ENCODE results near the gene LSAMP.

- no peak for TF ChIP-seq KDM1A (IDR thresholded peaks at IDR 0.05; ENCODE audit: low read depth)
- TF ChIP-seq CTCF (IDR thresholded peaks at IDR 0.05) = no peak
- TF ChIP-seq USF2 (IDR thresholded peaks at IDR 0.05) = no peak
- no peak for TF ChIP-seq RAD21 (conservative IDR thresholded peaks at IDR 0.05 in 1 of 2, IDR thresholded peaks at IDR 0.05 in 1 of 2)
- TF ChIP-seq, protein P1, sequence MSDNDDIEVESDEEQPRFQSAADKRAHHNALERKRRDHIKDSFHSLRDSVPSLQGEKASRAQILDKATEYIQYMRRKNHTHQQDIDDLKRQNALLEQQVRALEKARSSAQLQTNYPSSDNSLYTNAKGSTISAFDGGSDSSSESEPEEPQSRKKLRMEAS (IDR thresholded peaks at IDR 0.05) = no peak
- TF ChIP-seq POLR2A (IDR thresholded peaks at IDR 0.05; ENCODE audit: low read length) = no peak
- no peak for TF ChIP-seq CEBPB (IDR thresholded peaks at IDR 0.05)
- no peak for TF ChIP-seq MYC (IDR thresholded peaks at IDR 0.05; ENCODE audit: borderline replicate concordance, low read length)
- TF ChIP-seq, protein P2, sequence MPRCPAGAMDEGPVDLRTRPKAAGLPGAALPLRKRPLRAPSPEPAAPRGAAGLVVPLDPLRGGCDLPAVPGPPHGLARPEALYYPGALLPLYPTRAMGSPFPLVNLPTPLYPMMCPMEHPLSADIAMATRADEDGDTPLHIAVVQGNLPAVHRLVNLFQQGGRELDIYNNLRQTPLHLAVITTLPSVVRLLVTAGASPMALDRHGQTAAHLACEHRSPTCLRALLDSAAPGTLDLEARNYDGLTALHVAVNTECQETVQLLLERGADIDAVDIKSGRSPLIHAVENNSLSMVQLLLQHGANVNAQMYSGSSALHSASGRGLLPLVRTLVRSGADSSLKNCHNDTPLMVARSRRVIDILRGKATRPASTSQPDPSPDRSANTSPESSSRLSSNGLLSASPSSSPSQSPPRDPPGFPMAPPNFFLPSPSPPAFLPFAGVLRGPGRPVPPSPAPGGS (IDR thresholded peaks at IDR 0.05) = no peak
- TF ChIP-seq BHLHE40 (IDR thresholded peaks at IDR 0.05; ENCODE audit: low read depth, low read length) = no peak
- no peak for TF ChIP-seq RARB (CRISPR knock-in tag; IDR thresholded peaks at IDR 0.05)
Measured at GRCh38 chr3:115853104-115853503, 592.2 kb downstream of the LSAMP start.
